Ureter (tissue), 1 donor: Measurements from ENCODE around the gene UBE2E2. TPM values are rescaled to one million over a fixed set of nuclear protein-coding genes. Genes with fewer than 3 reads are reported as not detected.

ENCODE experiments used
- DNase-seq: peaks from one replicate; pipeline ENCODE4 v3.0.0-alpha.2; 2020; ENCODE audit warnings: low spot score
- total RNA-seq: library from RNA; stranded (reverse); gene quantifications from one replicate; pipeline ENCODE4 v1.2.4, GENCODE V29; 2023
- donor health status: DM: yes; HTN: yes; CAD: no.

Gene UBE2E2
- total RNA-seq, 1 donor from 2014 or later = 28.3 TPM

DNA sequence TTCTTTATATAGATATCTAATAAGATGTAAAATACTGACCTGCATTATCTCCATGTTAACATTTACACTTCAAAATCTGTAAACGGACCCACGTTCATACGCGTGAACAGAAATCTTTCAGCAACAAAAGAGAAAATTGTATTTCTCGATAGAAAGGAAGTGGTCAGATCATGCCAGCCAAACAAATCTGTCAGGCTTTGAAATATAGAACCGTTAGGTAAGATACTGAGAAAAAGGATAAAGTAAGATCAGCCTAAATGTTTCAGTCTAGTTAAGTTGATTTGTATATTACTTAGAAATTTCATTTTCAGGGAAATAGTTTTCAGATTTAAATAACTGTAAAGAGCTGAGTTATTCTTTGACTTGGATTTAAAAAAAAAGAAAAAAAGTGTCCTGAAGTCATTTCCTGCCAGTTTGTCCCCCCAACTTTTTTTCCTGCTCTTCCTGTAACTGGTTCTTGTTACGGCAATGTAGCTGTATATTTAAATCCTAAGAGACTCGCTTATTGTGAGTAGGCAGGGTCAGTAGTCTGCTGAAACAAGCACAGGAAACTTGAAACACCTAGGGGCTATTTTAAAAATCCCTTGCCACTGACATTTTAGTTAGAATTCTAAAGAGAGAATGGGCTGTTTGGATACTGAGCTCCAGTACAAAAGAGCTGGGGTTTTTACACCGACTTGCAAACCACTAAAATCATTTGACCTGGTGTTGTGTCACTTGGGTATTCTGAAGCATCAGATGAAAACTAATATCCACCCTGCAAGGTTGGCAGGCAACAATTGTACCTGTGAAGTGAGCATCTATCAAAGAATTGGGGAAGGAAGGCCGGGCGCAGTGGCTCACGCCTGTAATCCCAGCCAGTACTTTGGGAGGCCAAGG lies 237.5 kb downstream of the UBE2E2 start:
- no peak for DNase-seq

DNA sequence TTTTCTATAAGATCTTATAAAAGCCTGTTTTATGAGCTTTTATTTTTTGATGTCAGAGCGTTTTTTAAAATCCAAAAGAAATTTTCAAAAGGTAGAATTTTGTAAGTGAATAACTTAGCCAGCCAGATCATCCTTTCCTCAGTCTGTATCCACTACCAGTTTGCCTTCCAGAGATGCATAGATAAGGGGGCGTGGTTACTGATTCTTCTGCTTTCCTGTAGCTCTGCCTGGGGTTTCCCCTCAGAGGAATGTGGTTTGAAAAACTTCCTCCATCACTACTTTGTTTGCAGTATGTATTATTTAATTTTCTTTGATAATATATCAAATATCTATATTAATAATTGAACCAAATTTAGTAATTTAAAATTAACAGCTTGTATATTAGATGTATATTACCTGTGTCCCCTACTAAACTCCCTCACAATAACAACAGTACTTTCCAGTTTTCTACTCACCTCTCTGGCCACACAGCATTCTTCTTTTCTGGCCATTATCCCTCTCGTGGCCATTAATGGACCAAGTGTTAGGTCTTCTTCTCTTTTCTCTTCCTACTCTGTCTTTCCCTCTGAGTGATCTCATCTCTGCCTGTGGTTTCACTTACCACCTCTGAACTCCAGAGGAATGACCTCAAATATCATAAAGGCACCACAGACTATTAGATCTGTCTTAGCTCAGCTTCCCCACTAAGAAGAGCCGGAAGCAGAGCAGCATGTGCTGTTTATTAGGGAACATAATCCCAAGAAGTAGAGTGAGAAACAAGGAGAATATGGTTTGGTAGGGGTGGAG lies 239.7 kb downstream of the UBE2E2 start:
- DNase-seq = no peak

DNA sequence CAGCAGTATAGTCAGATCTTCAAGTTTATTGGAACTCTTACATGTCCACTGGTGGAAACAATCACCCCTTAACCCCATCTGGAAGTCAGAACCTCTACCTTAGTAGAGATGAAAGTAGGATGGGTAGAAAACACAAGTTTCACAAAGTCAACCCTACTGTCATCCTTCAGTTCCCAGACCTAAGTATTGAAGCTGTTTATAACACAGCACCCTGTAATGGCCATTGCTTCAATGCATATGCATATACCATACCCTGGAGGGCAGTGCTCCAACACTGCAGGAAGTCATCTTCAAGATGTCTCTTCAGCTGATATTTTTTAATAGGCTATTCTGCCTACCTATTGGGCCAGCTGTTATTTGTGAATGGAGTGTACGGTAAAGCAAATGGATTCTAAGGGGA lies 241.3 kb downstream of the UBE2E2 start:
- DNase-seq = no peak

DNA sequence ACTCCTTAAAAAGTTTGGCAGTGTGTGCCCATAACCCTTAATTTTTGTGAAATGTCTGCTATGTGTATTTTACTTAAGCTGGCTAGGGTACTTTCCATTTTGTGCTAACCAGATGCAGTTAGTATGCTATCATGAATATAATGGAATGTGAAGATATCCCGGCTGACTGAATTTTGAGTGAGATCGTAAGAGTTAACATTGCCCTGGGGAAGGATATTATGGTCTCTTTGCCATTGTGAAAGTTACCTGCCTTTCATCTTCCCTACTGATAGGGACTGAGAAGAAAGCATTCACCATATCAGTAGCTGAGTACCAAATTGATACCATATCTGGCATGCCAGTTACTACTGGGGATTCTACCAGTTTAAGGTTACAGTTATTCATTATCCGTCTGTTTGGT lies 243.2 kb downstream of the UBE2E2 start:
- no peak for DNase-seq

DNA sequence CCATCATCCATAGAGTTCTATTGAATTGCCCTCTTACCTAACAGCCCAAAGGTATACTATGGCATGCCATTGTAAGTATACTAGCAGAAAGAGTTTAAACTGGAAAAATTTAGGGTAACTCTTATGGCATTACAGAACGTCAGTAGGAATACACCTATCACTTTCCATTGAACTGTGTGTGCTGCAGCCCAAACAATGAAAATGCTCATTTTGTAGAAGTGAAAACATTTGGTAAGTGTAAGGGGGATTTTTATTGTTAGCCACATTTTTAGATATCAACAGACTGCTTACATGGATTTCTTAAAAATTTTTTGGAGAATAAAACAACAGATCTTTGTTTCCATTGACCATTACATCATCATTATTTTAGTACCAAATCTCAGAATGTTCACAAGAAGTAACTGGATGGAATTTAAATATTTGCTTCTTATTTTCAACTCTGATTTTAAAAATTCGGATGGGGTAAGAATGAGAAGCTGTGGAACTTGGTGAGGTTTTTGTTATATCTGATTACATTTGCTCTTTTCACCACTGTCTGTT lies 245.9 kb downstream of the UBE2E2 start:
- no peak for DNase-seq

DNA sequence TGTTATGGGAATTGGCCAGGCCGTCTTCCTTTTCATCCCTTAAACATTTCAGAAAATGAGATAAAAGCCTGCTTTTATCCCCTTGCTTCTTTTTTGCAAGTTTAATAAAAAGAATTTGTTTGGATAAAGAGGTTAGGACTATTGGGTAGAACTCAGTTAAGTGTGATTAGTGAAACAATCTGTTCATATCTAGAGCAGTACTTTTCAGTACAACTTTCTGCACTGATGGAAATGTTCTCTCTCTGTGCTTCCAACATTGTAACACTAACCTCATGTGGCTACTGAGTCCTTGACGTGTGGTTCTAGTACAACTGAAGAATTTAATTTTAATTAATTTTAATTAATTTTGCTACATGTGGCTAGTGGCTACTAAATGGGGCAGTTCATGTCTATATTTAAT lies 246.9 kb downstream of the UBE2E2 start:
- DNase-seq = no peak

DNA sequence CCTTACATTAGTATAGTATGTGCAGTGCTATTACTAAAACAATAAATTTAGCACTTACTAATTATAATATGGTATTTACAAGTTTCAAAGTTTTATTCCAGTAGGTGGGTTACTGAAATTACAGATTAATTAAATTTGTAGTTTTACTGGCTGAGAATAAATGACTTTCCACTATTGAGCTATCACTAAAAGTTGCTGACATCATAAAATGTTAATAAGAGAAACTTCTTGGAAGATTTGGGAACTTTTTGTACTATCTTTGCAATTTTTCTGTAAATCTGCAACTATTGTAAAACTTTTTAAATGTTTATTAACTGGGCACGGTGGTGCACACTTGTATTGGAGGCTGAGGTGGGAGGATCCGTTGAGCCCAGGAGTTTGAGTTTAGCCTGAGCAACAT lies 247.7 kb downstream of the UBE2E2 start:
- DNase-seq = no peak

DNA sequence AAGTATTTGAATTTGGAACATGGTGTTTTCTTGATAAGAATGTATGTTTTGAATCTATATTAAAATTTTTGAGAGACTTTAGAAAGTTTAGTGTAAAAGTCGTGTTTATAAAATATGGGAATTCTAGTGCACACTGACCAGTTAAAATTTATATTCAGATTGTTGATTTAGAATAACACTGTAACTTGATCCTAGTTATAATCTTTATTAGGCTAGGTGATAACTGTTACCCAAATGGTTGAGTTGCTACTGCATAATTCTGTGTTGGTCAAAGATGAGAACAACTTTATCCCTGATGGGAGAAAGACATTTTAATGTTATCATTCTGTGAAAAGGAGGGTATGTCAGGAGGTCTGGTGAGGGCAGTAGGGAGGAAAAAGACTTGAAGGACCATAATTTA lies 249.3 kb downstream of the UBE2E2 start:
- DNase-seq = no peak

DNA sequence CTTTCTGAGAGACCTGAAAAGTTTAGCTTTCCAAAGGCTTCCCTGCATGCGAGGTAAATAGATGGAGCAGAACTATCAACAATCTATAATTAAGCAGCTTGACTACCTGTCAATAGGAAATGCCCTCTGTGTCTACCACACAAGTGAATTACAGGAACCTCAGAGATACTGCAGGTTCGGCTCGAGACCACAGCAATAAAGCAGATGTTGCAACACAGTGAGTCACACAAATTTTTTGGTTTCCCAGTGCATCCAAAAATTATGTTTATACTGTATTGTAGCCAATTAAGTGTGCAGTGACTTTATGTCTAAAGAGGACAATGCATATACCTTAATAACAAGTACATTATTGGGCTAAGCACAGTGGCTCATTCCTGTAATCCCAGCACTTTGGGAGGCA lies 252.0 kb downstream of the UBE2E2 start:
- no peak for DNase-seq

DNA sequence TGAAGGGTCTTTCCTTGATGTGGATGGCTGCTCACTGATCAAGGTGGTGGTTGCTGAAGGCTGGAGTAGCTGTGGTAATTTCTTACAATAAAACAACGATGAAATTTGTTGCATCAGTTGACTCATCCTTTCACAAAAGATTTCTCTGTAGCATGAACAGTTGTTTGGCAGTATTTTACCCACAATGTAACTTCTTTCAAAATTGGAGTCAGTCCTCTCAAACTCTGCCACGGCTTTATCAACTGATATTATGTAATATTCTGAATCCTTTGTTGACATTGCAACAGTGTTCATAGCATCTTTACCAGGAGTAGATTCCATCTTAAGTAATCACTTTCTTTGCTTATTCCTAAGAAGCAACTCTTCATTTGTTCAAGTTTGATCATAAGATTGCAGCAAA lies 252.6 kb downstream of the UBE2E2 start:
- no peak for DNase-seq

DNA sequence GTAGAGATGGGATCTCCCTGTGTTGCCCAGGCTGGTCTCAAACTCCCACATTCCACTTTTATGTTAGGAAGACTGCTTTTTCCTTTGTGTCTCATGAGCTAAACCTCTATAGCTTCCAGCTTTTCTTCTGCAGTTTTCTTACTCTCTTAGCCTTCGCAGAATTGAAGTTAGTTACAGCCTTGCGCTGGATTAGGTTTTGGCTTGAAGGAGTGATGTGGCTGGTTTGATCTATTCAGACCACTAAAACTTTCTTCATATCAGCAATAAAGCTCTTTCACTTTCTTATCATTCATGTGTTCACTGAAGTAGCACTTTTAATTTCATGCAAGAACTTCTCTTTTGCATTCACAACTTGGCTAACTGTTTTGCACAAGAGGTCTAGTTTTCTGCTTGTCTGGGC lies 254.6 kb downstream of the UBE2E2 start:
- no peak for DNase-seq

DNA sequence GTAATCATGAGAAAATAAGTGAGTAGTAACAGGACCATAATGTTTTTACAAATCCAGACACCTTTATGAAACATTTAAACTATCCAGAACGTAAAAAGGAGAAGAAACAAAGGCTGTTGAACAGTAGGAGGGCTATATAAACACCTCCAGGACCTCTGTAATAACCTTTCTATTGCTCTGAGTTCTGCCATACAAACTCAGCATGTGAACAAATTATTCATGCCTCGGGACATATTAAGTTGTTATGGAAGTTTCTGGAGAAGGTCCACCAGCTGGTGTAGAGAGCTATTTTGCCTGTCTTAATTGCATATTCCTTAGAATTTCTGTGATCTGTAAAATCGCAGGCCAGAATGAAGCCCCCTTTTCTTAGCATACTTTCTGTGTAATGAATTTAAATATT lies 256.3 kb downstream of the UBE2E2 start:
- DNase-seq = no peak

DNA sequence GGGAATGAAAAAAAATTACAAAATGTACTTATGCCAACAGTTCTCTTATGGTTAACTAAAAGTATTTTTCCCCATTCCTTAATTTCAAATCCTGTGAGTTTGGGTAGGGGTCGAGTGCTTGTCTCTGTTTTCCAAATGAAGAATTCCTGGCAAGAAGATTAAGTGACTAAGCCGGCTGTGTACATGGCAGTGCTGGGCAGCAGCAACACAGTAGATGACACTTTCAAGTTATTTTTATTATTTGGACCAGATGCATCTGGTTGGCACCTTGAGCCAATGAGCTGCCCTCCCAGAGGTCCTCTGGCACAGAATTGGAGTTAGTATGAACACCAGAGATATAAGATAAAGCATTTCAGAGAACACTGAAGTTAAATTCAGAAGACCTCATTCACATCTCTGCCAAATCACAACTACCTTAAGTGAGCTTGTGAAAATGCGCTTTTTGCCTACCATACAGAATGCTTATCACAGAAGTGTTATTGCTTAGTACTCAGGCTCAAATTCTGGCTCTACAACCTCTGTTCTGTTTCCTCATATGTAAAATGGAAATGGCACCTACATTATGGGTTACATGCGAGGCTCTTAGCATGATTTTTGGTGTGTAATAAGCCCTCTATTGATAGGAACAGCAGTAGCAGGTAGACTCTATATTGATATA lies 256.9 kb downstream of the UBE2E2 start:
- no peak for DNase-seq

DNA sequence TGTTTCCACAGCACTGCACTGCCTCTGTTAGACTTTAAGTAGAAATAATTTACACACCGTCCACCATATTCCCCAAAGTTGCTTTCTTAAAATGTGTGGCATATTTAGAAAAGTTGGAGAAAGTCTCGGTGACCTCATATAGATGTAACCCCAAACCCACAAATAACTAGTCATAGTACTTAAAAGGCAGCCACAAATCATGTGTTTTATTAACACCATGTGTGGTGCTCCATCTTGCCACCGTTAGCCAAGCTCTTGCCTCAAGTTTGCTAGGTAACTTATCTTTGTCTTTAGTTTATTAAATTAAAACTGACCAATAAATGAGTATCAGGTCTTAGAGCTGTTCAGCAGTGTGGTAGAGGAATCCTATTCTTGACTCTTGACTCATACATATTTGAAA lies 257.9 kb downstream of the UBE2E2 start:
- no peak for DNase-seq

DNA sequence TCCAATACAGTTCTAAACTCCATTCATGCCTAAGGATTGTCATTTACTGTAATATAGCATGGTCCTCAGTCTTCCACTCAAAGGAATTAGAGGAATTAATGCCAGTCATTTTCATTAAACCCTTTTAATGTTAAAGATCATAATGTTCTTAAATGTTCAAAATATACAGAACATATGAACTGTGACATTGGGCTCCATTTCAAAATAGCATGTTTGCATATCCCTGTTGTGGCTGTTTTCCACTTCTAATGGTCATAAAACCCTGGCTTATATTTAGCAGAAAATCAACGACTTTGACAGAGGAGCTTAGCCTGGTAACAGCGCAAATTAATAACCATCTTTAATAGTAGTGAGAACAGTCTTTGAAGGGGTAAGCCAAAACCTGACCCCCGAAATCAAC lies 260.7 kb downstream of the UBE2E2 start:
- DNase-seq = no peak

DNA sequence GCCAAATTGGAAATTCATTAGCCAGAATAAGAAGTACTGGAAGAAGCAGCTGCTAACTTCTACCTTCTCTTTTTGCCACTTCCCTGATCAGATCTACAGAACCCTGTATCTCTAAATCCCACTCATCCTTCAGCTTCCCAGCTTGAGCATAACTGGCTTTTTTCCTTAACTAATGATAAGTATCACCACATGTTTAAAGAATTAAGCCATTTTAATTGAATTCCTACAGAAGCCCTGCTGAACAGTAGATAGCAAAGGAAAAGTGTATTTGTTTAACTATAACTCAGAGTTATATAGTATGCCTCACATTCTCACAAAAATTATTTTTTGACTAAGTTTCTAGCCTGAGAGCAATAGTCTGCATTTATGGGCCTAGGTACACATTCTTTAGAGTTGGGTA lies 262.4 kb downstream of the UBE2E2 start:
- no peak for DNase-seq

DNA sequence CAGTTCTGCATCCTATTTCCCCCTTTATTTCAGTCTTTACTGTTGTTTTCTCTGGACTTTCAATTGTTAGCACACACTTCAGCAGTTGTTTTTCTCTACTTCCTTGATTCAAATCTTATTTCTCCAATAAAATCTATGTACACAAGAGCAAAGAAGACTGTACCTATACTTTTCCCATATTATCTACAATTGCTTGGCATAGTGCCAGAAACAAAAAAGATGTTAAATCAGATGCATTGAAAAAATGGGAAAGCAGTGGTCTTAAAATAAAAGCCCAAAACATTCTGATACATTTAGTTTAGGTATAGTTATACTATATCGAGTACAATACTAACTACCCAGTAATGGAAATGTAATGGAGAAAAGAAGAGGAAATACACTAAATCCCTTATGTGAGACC lies 265.1 kb downstream of the UBE2E2 start:
- no peak for DNase-seq

DNA sequence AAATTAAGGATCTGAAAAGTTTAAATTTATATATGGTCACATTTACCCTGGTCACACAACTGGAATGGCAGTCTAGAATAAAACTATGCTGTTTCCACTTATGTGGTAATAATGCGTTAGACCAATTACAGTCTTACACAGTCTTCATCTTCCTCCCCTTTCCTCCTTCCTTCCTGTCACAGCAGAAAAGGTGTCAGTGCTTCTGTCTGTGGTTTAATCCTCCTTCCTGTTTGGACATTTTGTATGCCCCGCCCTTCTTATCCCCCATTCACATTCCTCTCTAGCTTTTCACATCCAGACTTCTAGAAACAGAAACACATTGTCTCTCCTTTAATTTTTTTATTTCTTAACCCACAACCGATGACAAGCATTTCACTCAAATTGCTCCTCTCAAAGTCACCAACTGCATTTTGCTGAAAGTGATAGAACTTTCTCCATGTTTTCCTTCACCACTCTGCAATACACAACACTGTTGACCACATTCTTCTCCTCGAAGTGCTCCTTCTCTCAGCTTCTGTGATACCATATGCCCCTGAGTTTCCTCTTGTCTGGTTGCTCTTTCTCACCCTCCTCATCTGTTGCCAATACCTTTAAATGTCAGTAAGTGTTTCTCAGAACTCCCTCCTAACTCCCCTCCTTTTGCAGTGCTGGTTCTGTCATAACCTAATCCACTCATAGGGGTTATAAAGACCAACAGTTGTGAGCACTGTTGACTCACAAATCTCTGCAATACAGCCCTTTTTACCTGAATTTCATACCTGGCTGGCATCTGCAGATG lies 271.6 kb downstream of the UBE2E2 start:
- DNase-seq = no peak

DNA sequence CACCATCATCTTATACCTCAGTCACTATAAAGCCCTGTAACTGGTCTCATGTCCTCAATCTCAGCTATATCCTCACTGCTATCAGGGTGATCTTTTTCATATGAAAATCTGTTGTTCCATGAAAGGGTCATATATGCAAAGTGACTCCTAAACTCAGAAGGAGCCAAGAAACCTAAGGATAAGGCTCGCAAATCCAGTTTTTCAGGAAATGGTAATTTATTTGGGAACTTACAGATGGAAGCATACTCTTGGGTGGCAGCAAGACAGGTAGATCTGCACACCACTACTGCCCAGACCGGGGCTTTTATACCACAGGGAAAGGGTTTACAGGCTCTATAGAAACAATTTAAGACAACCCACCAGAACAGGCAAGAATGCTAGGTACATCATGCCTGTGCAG lies 272.3 kb downstream of the UBE2E2 start:
- no peak for DNase-seq

DNA sequence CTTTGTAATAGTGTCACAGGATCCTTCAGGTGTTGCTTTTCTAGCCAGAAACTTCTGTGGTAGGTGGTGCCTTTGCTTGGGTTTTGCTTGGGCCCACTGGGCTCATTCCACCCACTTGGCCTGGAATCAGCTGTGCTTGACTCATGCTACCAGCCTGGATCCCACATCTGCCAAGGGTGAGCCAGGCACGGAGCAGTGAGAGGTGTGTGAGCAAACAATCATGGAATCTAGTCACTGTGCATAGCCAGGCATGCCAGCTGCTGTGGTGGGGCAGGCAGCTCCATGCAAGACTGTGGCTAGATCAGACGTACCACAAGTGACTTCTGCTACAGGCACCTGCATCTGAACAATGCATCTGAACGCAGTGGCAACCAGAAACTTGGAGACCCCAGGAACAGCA lies 275.9 kb downstream of the UBE2E2 start:
- no peak for DNase-seq

DNA sequence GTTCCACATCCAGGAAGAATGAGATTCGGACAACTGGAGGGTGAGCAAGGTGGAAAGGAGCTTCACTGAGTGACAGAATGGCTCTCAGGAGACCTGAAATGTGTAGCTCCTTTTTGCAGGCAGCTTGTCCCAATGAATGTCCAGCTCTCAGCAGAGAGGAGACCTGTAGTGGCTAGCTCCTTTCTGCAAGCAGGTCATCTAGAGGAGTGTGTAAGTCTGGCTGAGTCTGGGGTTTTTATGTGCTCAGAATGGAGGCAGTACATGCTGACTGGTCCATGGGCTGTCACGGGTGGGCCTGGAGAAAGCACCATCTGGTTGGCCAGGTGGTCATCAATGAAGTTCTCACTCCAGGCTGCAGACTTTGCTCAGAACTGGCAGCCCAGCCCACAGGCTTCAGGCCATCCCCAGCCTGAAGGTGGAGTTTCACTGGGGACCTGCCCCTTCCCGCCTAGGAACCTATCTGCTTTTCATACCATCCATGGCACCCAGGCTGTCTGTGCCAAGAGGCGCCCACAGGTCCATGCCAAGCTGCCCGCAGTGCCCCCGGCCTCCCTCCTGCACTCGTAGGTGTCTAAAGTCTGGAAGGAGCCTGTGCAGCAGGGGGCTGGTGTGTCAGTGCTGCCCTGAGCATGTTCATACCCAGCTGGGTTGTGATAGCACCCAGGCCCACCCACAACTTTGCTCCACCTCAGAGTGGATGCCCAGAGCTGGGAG lies 276.6 kb downstream of the UBE2E2 start:
- no peak for DNase-seq
